Activated T-cell treated with anti-CD3 and anti-CD28 coated beads, Interleukin-2, amount 50 U/mL, for 1 hour (primary cell): ENCODE measurements around the gene SYT1.

Experiments used
- DNase-seq: peaks from one replicate; pipeline ENCODE4 v3.0.0-alpha.2; 2020

The SYT1 gene

DNA sequence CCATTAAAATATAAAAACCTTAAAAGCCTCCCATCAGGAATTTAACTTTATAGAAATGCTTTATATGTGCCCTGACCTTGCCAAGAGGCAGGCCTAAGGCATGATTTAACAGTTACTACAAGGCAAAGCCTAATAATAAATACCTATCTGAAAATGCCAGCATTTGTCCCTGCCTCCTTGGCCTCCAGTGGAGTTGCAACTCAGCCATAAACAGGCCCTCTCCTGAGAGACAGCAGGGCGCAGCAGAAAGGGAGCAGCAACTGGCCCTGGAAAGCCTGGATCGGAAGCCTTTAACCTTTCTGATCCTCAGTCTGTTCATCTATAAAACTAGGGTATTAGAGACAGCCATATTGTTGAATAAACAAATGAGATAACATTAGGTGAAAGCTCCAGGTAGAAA lies 501.8 kb downstream of the SYT1 start:
- no peak for DNase-seq

DNA sequence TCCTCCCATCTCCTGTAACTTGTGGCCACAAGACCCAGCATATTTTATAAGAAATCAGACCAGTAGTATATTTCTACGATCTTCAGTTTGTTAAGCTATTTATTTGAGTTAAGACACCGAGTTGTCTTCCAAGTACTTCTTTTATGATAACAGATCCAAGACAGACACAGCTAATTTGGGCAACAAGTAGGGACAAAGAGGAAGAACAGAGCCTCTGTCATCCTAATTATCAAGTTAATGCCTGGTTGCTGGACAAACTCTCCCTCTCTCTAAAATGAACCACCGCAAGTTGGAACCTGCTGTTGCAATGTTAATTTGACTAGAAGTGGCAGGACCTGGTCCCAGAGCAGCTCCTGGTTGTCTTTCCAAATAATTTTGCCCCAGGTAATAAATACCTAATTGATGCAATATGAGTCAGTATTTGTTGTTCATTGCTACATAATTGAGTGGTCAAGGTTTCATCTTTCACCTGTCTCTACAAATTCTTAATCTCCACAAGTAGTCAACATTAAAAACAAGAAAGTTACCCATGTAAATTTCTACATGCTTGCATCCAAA lies 502.5 kb downstream of the SYT1 start:
- DNase-seq = no peak

GRCh38 chr12:79370021-79370420 lies 505.4 kb downstream of the SYT1 start:
- no peak for DNase-seq

GRCh38 chr12:79371226-79371625 lies 506.7 kb downstream of the SYT1 start:
- no peak for DNase-seq

DNA sequence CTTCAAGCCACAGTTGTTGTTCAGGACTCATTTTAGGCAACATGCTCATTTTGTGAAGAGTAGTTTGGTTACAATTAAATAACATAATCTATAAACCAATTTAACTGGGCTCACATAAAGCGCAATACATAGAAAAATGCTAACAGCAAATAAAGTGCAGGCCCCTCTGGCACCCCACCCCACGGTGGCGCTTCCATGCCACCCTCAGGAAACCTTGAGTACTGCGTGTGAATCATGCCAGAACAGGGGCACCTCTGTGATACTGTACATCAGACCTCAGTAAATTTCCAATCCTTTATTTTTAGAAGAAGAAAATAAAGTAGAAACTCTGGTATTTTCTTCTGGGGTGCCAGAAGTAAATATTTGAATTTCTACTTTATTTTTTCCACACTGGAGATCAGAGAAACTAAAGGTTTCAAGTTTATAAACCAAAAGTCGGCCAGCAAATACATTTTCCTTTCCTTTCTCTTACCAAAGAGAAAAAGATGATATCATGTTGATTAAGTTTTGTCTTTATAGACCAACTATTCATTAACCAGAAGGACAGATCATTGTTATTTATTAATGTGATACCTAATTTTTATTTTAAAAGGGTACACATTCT lies 509.4 kb downstream of the SYT1 start:
- DNase-seq = no peak

DNA sequence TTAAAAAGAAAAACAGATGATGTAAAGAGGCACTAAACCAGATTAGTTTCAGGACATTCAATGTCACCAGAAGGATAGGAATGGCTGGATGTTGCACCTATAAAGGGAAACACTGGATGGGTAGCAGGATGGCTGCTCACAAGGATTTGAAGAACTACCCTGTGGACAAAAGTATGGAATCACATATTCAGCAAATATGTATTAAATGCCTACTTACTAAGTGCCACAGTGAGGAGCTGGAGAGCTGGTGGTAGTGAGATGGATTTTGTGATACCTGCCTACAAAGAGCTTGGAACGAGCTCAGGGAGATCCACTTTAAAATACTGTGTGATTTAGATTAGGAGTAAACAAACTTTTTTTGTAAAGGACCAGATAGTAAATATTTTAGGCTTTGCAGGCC lies 510.0 kb downstream of the SYT1 start:
- no peak for DNase-seq

DNA sequence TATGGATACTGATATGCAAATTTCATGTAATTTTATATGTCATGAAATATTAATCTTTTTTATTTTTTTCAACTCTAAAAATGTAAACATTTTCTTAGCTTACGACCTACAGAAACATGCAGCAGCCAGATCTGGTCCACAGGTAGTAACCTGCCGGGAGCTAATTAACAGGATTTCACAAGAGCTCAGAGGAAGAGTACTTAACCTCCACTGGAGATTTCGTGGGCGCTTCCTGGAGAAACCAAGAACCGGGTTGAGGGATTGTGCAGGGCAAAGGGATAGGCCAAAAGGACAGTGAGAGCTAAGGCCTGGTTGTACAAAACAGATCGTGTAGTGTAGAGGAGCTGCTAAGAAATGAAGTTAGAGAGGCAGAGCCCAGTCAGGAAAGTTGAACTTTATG lies 510.5 kb downstream of the SYT1 start:
- DNase-seq = no peak

DNA sequence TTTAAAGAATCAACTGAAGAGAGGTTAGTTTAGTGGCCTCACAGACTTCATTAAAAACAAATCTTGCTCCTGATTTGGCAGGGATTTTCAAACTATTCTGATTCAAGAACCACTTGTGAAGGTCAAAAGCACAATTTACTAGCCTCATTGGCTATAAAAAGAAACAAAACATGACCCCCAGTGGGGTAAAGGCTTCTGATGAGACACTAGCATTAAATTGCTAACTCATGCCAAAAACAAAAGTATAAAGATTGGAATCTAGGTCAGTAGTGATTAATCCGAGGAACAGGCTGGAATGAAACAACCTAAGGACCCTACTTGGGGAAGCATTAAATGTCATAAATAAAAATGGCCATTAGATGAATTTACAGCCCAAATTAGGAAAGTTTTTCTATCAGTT lies 513.9 kb downstream of the SYT1 start:
- DNase-seq = no peak

DNA sequence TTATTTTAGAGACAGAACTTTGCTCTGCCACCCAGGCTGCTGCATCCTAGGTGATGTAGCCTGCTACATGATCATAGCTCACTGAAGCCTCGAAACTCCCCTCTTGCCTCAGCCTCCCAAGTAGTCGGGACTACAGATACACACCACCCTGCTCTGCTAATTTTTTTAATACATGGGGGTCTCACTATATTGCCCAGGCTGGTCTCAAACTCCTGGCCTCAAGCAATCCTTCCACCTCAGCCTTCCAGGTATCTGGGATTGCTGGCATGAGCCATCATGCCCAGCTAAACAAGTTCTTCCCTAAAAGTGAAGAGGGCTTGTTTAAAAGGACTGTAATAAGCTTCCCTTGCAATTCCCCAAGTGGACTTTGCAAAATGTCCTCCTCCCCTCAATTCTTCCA lies 515.8 kb downstream of the SYT1 start:
- no peak for DNase-seq

DNA sequence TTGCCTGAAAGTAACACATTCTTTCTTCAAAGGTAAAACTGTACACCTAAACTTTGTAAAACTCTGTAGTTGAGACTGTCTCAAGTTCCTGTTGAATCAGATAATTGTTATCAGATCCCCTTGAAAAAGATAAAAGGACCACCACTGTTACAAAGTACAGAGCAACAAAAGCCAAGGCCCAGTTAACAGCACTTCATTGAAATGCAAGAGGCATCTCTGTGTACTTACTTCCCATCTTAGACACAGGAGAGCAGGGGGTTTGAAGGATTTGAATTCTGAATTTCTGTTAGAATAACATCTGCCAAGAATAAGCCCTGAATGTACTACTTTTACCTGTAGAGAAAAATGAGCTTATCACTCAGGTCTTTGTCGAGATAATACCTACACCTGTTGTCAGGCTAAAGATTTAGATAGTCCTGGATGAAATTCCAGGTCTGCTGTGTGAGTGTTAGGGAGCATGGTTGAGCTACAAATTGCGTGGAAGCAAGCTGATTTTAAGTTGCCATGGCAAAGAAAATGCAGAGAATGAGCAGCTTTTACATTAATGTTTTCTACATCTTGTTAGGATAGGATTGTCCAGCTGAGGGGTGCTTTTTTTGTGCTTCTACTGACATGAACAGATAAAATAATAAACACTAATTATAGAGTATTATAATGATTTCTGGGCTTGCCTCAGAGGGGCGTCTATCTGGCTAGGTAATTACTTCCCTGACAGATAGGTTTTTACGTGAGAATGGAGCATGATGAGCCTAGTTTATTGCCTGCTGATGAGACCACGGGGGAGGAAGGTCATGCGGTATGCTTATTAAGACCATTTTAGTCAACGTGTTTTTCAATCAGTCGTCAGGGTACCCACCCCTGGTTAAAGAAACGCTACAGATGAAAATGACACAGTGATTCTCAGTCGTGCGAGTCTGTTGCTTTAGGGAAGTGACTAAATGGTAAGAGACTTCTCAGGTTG lies 517.0 kb downstream of the SYT1 start:
- DNase-seq = no peak

DNA sequence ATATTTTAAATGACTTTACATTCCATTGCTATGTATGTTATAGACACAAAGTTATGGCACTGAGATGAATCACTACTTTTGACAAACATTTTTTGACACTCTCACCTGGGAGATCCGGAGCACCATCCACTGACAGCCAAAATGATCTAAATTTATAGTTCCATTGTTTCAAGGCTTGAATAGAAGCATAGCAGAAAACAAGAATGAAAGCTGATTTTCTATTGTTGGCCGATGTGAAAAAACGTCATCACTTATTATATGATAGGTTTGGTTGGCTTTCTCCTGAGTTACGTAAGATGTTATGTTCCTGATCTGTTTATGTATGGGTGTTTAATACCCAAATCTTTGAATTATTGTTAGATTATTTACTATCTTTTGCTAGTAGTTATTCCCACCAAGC lies 520.0 kb downstream of the SYT1 start:
- no peak for DNase-seq

GRCh38 chr12:79388011-79388410 lies 523.4 kb downstream of the SYT1 start:
- DNase-seq = no peak

- DNase-seq = no peak
Measured at GRCh38 chr12:79393842-79394241, 529.3 kb downstream of the SYT1 start.

DNA sequence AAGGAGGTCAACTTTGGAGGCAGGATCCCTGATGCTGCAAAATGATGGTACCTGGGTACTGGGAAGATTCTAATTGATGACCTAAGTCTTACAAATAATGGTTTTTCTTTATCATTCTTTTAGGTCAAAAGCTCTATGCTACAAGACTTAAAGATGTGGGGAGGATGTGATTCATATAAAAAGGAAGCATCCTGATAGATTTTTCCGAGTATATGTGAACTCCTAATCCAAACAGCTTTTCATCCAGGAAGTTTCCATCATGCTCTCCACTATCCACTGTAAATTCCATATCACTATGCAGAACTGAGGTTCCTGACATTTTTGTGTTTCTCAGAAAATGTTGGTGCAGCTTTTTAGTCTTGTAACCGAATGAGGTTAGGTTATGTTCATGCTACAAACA lies 533.0 kb downstream of the SYT1 start:
- DNase-seq = no peak

DNA sequence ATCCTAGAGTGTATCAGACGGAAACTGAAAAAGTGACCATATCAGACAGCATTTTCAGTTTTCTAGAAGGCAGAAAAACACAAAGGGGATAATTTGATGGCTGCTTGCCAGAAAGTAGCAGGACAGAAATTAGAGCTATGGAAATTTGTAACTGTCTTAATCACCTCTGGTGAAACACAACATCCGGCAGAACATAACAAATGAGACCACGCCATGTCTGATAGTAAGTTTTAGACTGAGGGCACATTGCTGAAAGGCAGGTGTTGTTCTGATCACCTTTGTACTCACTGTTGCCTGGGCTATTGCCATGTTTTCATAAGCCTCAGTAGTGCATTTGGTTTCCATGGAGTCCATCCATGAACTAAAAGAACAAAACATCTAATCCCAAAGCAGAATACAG lies 535.9 kb downstream of the SYT1 start:
- no peak for DNase-seq

- no peak for DNase-seq
Measured at GRCh38 chr12:79402606-79403005, 538.0 kb downstream of the SYT1 start.

GRCh38 chr12:79406993-79407392 lies 542.4 kb downstream of the SYT1 start:
- DNase-seq = no peak

- DNase-seq = no peak
Measured at GRCh38 chr12:79407671-79408622, 543.4 kb downstream of the SYT1 start.

DNA sequence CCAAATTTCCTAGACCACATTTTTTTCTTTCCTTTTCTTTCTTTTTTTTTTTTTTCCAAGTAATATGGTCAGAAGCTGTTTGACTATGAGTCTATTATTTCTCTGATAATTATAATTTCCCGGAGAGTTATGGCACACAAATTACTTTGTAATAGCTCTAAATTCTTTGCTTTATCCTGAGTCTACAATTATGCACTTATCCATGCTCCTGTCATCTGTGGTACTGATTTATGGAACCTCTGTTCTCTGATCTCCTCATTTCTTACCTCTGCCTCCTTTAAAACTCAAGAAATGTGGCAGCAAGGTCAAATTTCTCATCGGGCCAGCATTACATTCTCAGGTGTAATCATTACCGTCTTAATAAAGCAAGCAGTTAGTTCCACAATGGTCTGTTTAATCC lies 544.1 kb downstream of the SYT1 start:
- no peak for DNase-seq

DNA sequence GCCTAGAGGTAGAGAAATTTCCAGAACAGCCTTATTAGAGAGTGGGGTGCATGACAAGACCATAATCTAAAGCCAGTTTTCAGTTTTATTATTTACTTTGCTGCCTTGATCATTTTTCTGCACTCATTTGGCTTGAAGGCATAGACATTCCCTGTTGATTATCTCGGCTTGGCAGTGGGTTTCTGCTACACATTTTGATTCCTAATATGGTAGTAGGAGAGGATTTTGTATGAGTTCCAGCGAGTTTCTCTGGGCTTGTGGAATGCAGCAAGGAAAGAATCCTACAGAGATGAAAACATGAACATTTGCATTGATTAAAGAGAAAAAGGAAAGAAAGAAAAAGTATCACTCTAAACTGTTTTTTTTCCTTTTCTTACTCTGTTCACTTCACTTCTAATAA lies 545.0 kb downstream of the SYT1 start:
- DNase-seq = no peak

DNA sequence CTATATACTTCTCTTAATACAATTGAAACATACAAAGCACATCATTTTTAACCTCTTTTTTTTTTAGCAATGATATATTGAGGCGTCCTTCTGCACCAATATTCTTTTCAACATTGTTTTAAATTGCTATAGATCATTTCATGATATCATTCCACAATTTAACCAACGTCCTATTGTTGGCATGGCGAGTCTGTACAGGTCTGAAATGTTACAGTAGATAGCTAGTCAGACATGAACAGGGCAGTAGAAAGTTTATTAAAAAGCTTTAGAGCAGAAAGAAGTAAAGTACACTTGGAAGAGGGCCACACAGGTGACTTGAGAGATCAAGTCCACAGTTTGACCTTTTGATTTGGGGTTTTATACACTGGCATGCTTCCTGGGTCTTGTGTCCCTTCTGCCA lies 547.2 kb downstream of the SYT1 start:
- no peak for DNase-seq

GRCh38 chr12:79413796-79414195 lies 549.2 kb downstream of the SYT1 start:
- no peak for DNase-seq

DNA sequence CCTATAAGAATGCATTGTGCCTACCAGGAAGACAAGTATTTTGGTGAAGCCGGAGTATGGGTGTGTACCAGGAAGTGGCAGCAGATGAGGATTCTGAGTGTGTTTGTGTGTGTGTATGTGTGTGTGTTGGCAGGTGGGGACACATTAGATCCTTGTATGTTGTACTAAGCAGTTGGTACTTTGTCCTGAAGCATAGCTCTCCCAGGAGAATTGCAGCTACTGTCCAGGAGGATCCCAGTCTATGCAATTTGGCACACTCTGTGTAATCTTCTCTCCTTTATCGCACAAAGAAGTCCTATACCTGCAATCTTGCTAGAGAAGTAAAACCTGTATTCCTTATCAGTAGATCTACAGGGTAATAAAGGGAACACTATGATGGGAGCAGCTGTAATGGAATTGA lies 549.7 kb downstream of the SYT1 start:
- DNase-seq = no peak
